Kidney (tissue), 14 donors: Measurements from ENCODE around the gene ATCAY. TPM values are rescaled to one million over a fixed set of nuclear protein-coding genes. Genes with fewer than 3 reads are reported as not detected.

Experiments used
- DNase-seq, 5 donors: peaks; one replicate each; pipeline ENCODE4 v3.0.0-alpha.2; 2013 to 2020
- FAIRE-seq: peaks from 2 replicates; lab custom pipeline; 2012; peaks lifted over from hg19 to GRCh38; lab: Jason Lieb, UNC
- H3K27ac ChIP-seq, 2 donors: one replicate each; pipeline ENCODE4 v1.7.0; 2013; ENCODE audit warnings: low read depth in 2 of 2, low read length in 2 of 2, inconsistent platforms in 1 of 2
- H3K27me3 ChIP-seq: one replicate; pipeline ENCODE4 v1.7.1; 2013; ENCODE audit warnings: low read length, inconsistent platforms; ENCODE audit not compliant: control insufficient read depth, insufficient read depth
- H3K36me3 ChIP-seq, 3 donors: one replicate each; pipeline versions ENCODE4 v1.7.0 to v1.7.1; 2013; ENCODE audit warnings: low read length in 3 of 3, control low read depth in 1 of 3, inconsistent platforms in 1 of 3; ENCODE audit not compliant: insufficient read depth in 3 of 3, control insufficient read depth in 2 of 3
- H3K4me1 ChIP-seq, 3 donors: one replicate each; pipeline versions ENCODE4 v1.7.0 to v1.7.1; 2013; ENCODE audit warnings: low read length in 3 of 3, inconsistent platforms in 1 of 3, low read depth in 1 of 3; ENCODE audit not compliant: control insufficient read depth in 2 of 3, insufficient read depth in 2 of 3
- H3K4me3 ChIP-seq, 3 donors: one replicate each; pipeline versions ENCODE4 v1.7.0 to v1.8.1; 2013; ENCODE audit warnings: low read length in 3 of 3, control low read depth in 1 of 3, inconsistent platforms in 1 of 3
- H3K9ac ChIP-seq, 3 donors: one replicate each; pipeline versions ENCODE4 v1.7.0 to v1.7.1; 2013; ENCODE audit warnings: low read length in 3 of 3, control low read depth in 1 of 3, inconsistent platforms in 1 of 3
- H3K9me3 ChIP-seq, 3 donors: one replicate each; pipeline versions ENCODE4 v1.7.0 to v1.7.1; 2013; ENCODE audit warnings: low read length in 3 of 3, control low read depth in 1 of 3, inconsistent platforms in 1 of 3; ENCODE audit not compliant: control insufficient read depth in 2 of 3, insufficient read depth in 1 of 3
- intact Hi-C: fragments of 100-400 bp; cut with DNase I; formaldehyde crosslinking; loops from one replicate; pipeline ENCODE4 v1.11.1; 2022
- polyA plus RNA-seq: library from polyadenylated mRNA; stranded (reverse); fragments of 350-450 nt; fragmentation: Illumina TruSeq; extraction: RNeasy Lipid Tissue Mini Kit (QIAGEN cat#74804); gene quantifications from one replicate; pipeline ENCODE4 v1.2.3, GENCODE V29; 2014; ENCODE audit warnings: low read depth, low replicate concordance; ENCODE audit not compliant: insufficient read depth
- total RNA-seq: library from RNA; stranded (reverse); fragmentation: NEBNext Ultra II Directional; extraction: Animal tissue kit (Norgen Biotek cat#: 25700); gene quantifications from one replicate; pipeline ENCODE4 v1.2.1, GENCODE V29; 2021
- TF ChIP-seq, protein P1 (sequence below): IDR thresholded peaks from 3 replicates; pipeline ENCODE4 v1.5.1; 2012; ENCODE audit warnings: mild to moderate bottlenecking, moderate library complexity, borderline replicate concordance; ENCODE audit not compliant: insufficient read depth; ENCODE audit errors: extremely low read depth
- donor health status: control.
- donor health status: control.
- donor health status: control.
- donor health status: control.
- donor health status: control.
- donor health status: DM: yes; HTN: yes; CAD: no.
- donor health status: Normal renal cell carcinoma (clear cell type).

Gene ATCAY
- total and polyA plus RNA-seq, 2 donors from 2014 or later: 0.16 TPM; not detected in 1

- intact Hi-C loops: no loop called here
- Histone ChIP-seq H3K36me3 (no peaks in the 10 kb centered on the region), H3K27ac (no peak overlapping the region), H3K4me3 (no peak overlapping the region), H3K4me1 (no peaks in the 10 kb centered on the region), H3K9me3 (no peaks in the 10 kb centered on the region), H3K9ac (no peak overlapping the region), H3K27me3 (no peaks in the 10 kb centered on the region)
- TF ChIP-seq, protein P1, sequence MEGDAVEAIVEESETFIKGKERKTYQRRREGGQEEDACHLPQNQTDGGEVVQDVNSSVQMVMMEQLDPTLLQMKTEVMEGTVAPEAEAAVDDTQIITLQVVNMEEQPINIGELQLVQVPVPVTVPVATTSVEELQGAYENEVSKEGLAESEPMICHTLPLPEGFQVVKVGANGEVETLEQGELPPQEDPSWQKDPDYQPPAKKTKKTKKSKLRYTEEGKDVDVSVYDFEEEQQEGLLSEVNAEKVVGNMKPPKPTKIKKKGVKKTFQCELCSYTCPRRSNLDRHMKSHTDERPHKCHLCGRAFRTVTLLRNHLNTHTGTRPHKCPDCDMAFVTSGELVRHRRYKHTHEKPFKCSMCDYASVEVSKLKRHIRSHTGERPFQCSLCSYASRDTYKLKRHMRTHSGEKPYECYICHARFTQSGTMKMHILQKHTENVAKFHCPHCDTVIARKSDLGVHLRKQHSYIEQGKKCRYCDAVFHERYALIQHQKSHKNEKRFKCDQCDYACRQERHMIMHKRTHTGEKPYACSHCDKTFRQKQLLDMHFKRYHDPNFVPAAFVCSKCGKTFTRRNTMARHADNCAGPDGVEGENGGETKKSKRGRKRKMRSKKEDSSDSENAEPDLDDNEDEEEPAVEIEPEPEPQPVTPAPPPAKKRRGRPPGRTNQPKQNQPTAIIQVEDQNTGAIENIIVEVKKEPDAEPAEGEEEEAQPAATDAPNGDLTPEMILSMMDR: no peak
- DNase-seq: no peak
- no peak for FAIRE-seq
Observed at GRCh38 chr19:3862826-3863500, 17.5 kb upstream of the ATCAY start.

- Histone ChIP-seq H3K4me3 (no peak overlapping the region), H3K9me3 (no peaks in the 10 kb centered on the region), H3K36me3 (no peaks in the 10 kb centered on the region), H3K27me3 (no peaks in the 10 kb centered on the region), H3K9ac (no peak overlapping the region), H3K27ac (no peak overlapping the region), H3K4me1 (no peaks in the 10 kb centered on the region)
- no peak for DNase-seq
- TF ChIP-seq, protein P1: no peak
- FAIRE-seq: no peak
- intact Hi-C loops: no loop called here
Observed at GRCh38 chr19:3863648-3864047, 16.8 kb upstream of the ATCAY start.

DNA sequence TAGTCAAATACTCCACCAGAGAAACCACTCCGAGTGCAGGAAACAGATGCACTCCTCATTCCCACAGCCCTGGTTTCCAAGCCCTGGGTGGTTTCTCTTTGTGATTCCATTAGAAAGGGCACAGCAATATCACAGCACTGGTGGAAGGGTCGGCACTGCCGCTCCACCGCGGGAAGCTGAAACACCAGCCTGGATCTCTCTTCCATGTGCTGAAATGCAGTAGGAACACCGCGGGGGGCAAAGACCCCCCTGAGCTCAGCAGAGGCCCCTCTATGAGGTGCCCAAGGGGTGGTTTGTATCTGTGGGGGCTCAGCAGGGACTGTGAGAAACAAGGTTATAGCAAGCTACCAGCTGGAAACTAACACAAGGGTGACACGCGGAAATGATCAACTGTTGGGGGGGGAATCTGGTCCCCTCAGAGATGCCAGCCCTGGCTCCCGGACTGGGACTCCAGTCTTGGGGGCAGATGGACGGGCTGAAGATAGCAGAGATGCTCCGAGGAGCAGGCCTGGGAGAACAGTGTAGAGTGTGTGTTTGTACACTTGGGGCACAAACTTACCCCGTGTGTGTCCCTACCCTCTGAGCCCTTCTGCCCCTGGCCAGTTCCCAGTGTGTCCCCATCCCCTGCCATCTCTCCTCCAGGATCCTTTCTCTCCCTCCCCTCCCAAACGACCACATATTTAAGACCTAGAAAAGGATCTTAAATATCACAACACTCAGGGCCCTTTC lies 13.4 kb upstream of the ATCAY start:
- Histone ChIP-seq H3K36me3 (no peaks in the 10 kb centered on the region), H3K9me3 (no peaks in the 10 kb centered on the region), H3K4me1 (no peaks in the 10 kb centered on the region), H3K27ac (no peak overlapping the region), H3K27me3 (peaks cover 2% of the 10 kb centered on the region), H3K4me3 (no peak overlapping the region), H3K9ac (no peak overlapping the region)
- DNase-seq (no peak), FAIRE-seq (no peak)
- intact Hi-C loops: no loop called here
- TF ChIP-seq, protein P1: no peak
